ENCODE measurements around the gene DEXI. TPM values are rescaled to one million over a fixed set of nuclear protein-coding genes. Genes with fewer than 3 reads are reported as not detected.

DEXI gene
- total and polyA plus RNA-seq, 9 of the 15 experiments (the other 6 are each of a cell fraction or from before 2014, with no cell fraction given) = 2.9 to 40.1 (median 22.0) TPM

- TF ChIP-seq POLR2B (IDR thresholded peaks at IDR 0.05; ENCODE audit: low read depth, partially characterized antibody) (no peak), ATF7 (IDR thresholded peaks at IDR 0.05) (no peak), KLF10 (CRISPR knock-in tag; IDR thresholded peaks at IDR 0.05) (no peak), USF1 (CRISPR knock-in tag; IDR thresholded peaks at IDR 0.05) (no peak), ZNF282 (CRISPR knock-in tag; IDR thresholded peaks at IDR 0.05) (no peak), TFAP4 (CRISPR knock-in tag; IDR thresholded peaks at IDR 0.05; ENCODE audit: borderline replicate concordance) (no peak), ZBTB17 (CRISPR knock-in tag; IDR thresholded peaks at IDR 0.05) (no peak), RNF219 (CRISPR knock-in tag; IDR thresholded peaks at IDR 0.05) (no peak), PML (IDR thresholded peaks at IDR 0.05; ENCODE audit: low read length) (no peak), HMBOX1 (IDR thresholded peaks at IDR 0.05) (no peak), THRA (IDR thresholded peaks at IDR 0.05) (no peak), ZNF347 (CRISPR knock-in tag; IDR thresholded peaks at IDR 0.05; ENCODE audit: low read depth) (no peak), YBX1 (IDR thresholded peaks at IDR 0.05) (no peak), CCNT2 (IDR thresholded peaks at IDR 0.05; ENCODE audit: borderline replicate concordance, extremely low read depth, insufficient read length, low read depth, low read length) (no peak), MAZ (CRISPR knock-in tag; conservative IDR thresholded peaks at IDR 0.05 in 1 of 2, IDR thresholded peaks at IDR 0.05 in 1 of 2) (no peak), NFE2L1 (tag; IDR thresholded peaks at IDR 0.05; ENCODE audit: borderline replicate concordance, low read depth) (no peak), TSC22D4 (tag; IDR thresholded peaks at IDR 0.05) (no peak), PTBP1 (IDR thresholded peaks at IDR 0.05; ENCODE audit: low read depth, low read length) (no peak), CTCF (IDR thresholded peaks at IDR 0.05 in 2 of 3, conservative IDR thresholded peaks at IDR 0.05 in 1 of 3; ENCODE audit: insufficient read depth in 2 of 3, low read depth in 1 of 3, low read length in 3 of 3) (peak; percentile 68 to 92 (median 69)), STAG1 (CRISPR knock-in tag; IDR thresholded peaks at IDR 0.05; ENCODE audit: borderline replicate concordance) (peak; percentile 78; the same call in 1 of the 2 replicates)
Measured at GRCh38 chr16:10971560-10971961, 29.3 kb upstream of the DEXI start (continued).

Data from K562 (cell line).